Measurements from ENCODE around the gene ANKRD13B. TPM values are rescaled to one million over a fixed set of nuclear protein-coding genes. Genes with fewer than 3 reads are reported as not detected.

ANKRD13B gene
- total RNA-seq, 1 donor from 2014 or later = 12.0 TPM

GRCh38 chr17:29614349-29615047, 21.6 kb downstream of the ANKRD13B start:
- intact Hi-C loops (cut with micrococcal nuclease) = loop anchor here (1.0 to 5.0 kb wide), 7 partner anchors 9 to 467 kb away; partner anchors contain the start of genes GIT1, NUFIP2 and TP53I13

DNA sequence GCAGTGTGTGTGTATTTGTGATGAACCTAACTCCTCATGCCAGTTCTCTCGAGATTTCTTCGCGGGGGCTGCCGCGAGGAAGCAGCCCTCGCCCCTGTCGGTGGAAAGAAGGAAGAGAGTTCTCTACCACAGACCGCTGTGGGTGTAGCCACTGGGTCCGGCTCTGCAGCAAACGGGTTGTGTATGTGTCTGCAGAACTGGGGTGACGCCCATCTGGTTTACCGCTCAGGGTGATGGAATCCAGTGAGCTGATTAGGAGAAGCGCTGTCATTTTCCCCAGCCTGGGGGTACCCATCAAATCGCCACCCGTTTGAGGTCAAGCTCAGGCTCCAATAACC, 22.1 kb downstream of the ANKRD13B start:
- intact Hi-C loops (cut with micrococcal nuclease) = loop anchor here (1.0 to 5.0 kb wide), 7 partner anchors 8 to 468 kb away; partner anchors contain the start of genes GIT1, NUFIP2 and TP53I13

DNA sequence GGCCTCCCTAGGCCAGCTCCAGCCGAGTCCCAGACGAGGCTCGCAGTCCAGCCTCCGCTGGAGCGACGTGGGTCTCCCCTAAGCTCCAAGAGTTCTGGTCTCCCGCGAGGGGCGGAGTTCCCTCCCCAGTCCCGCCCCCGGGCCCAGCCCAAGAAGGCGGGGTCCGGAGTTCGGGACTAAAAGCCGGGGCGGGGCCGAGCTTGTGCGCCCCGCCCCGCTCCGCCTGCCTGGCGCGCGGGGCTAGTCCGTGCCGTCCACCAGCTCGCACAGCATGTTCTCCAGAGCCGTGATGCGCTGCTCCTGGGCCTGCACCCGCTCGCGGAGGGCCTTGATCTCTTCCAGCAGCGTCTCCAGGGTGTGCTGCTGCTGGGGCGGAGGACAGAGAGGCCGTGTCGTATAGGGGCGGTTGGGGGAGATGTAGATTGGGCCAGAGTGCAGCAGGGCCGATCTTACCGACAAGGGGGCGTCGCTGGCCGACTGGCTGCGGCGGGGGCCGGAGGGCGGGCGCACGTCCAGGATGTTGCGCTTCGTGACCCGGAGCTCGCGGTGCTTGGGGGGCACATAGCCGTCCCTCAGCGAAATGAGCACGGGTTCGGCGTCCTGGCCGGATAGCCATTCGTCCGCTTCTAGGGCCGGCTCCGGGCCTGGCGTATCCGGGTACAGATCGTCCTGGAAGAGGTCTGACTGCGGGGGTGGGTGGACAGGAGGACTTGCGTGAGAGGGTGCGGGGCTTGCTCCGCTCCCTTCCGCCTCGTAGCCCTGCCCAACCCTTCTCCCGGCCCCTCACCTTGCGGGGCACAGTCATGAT, 22.8 kb downstream of the ANKRD13B start:
- intact Hi-C loops (cut with micrococcal nuclease) = loop anchor here (1.0 to 5.0 kb wide), 8 partner anchors 8 to 468 kb away; partner anchors contain the start of genes GIT1, NUFIP2, TAOK1 and TP53I13

DNA sequence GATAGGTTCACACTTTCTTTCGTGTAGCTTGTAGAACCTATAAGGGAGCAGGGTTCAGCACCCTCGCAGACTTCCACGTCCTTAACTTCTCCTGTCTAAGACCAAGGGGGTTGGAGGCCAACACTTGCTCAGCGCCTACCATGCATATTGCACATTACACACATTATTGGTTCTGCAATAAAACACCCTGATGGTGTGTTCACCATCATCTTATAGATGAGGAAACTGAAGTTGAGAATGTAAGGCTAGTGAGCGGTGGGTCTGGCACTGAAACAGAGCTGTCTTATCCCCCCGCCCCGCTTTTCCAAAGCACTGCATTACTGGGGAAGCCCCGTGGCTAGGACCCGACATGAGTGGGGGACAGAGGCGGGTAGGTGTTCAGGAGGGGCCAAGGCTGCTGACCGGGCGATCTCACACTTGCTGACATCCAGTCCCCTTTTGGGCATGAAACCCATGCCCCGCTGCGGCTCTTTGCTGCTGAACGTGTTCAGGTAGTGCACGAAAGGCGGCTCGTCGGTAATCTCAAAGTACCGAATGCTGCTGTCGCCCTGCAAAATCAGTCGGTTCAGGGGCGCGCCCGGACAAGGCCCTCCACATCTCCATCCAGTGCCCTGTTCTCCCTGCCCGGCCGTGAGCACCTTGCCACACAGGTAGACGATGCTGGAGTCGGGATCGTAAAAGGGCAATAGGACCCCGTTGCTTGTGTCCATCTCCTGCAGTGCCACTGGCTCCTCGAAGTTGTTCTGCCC, 23.5 kb downstream of the ANKRD13B start:
- intact Hi-C loops (cut with micrococcal nuclease) = loop anchor here (1.0 to 5.0 kb wide), 5 partner anchors 145 to 469 kb away; partner anchors contain the start of gene TAOK1

GRCh38 chr17:29617125-29617480, 24.2 kb downstream of the ANKRD13B start:
- intact Hi-C loops (cut with micrococcal nuclease) = loop anchor here (1.0 to 5.0 kb wide), 5 partner anchors 144 to 470 kb away; partner anchors contain the start of gene TAOK1

- intact Hi-C loops (cut with micrococcal nuclease) = loop anchor here (1.0 to 5.0 kb wide), 5 partner anchors 144 to 470 kb away; partner anchors contain the start of gene TAOK1
These were observed 24.7 kb downstream of the ANKRD13B start for GRCh38 chr17:29617481-29618271.

GRCh38 chr17:29618272-29619065, 25.5 kb downstream of the ANKRD13B start:
- intact Hi-C loops (cut with micrococcal nuclease) = loop anchor here (5.0 kb wide), 1 partner anchor 471 kb away; no protein-coding TSS in a partner anchor

DNA sequence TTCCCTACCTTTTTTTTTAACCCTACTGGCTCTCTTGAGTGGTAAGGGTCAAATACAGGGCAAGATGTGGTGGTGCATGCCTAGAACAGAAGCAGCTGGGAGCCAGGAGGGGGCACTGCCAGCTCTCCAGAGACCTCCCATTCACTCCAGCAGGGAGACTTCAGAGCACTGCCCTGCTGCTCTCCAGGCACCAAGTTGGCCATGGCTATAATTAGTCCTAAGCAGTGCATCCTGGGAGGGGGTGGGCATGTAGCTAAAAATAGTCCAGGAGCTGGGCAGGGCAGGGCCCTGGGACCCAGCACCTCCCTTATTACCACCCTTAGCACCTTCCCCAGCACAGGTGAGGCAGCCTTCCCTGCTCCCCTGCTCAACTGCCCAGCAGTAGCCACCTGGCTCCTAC, 26.3 kb downstream of the ANKRD13B start:
- intact Hi-C loops (cut with micrococcal nuclease) = loop anchor here (5.0 kb wide), 1 partner anchor 472 kb away; no protein-coding TSS in a partner anchor

GRCh38 chr17:29620271-29620670, 27.3 kb downstream of the ANKRD13B start:
- intact Hi-C loops (cut with micrococcal nuclease) = no loop called here

DNA sequence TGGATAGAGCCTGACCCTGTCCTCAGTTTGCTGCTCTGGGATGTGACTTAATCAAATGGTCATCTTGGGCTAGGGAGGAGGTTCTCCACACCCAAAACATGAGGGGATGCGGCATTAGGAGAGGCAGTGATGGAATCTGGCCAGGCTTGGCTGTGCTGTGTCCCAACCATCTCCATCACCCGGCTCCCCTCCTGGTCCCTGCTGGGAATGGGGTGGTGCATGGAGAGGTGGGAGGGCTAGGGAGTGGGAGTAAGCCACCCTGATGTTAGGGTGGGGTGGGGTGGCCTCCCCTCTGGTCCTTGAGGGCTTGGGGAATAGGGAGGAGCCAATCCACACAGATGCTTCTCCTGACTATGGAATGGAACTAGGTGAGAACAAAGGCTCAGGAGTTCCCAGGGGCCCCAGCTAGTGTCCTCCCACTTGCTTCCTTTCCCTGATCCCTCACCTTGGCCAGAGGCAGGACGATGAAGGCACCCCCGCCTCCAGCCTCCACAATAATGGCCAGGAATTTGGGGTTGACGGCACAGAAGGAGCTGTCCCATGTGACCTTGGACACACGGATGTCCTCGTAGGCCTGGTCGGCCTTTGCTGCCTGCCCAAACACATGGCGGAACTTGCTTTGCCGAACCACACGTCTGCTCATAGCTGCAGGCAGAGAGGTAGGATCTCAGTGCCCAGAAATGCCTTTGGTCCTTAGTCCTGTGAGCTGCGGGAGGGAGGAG, 28.0 kb downstream of the ANKRD13B start:
- intact Hi-C loops (cut with micrococcal nuclease) = no loop called here

DNA sequence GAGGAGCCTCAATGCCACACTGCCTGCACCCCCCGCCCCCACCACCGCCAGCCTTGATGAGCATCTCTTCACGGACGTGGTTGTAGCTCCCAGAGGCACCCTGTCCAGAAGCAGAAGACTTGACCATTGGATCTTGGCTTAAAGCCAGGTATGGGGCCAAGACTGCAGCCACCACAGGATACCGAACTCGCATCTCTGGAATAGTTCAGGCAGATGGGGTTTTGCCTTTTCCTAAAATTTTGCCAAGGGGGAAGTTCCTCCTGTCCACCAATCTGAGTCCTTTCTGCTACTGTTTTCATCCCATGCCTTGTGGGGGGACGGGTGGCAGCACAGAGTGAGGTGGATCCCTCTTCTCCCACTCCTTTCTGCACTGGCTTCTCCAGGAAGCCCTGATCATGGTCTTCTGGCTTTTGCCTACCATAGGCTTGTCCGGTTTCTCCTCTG, 28.8 kb downstream of the ANKRD13B start:
- intact Hi-C loops (cut with micrococcal nuclease) = loop anchor here (1.0 to 2.0 kb wide), 4 partner anchors 18 to 158 kb away; no protein-coding TSS in a partner anchor

- intact Hi-C loops (cut with micrococcal nuclease) = loop anchor here (1.0 to 2.0 kb wide), 5 partner anchors 7 to 157 kb away; no protein-coding TSS in a partner anchor
These were observed 29.7 kb downstream of the ANKRD13B start, which contains the start of gene CORO6 for GRCh38 chr17:29622337-29623282. CORO6 (minus strand) TSS chr17:29622912; CDS start chr17:29621421, 1,491 bp downstream.

DNA sequence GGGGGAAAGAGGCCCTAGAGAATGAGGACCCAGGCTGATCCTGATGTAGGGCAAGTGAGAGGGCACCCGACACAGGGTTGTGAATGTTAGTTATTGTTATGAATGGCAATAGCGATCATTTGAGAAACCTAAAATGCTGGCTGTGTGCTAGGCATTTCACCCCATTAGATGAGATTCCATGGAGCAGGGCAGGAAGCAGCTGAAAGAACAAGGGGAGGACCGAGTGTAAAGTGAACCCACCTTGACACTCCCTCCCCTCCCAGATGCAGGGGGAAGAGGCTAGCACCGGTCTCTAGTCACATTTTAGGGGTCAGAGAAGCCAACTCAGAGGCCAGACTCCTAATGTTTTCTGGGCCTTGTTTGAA, 30.3 kb downstream of the ANKRD13B start:
- intact Hi-C loops (cut with micrococcal nuclease) = loop anchor here (1.0 to 2.0 kb wide), 2 partner anchors 8 to 84 kb away; no protein-coding TSS in a partner anchor

DNA sequence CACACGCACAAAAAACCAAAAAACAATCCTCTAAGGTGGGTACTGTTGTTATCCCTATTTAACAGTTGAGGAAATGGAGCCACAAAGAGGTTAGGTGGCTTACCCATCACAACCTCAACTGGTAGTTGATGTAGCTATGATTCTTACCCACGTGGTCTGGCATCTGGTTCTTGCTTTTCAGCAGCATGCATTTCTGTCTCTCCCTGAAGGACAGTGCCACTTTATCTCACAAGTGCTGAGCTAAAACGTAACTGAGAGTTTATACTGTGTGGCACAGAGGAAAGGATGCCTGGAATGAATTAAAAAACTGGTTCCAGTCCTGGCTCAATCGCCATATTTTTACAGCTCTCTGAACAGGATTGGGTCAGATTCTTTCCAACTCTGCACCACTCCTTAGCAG, 31.7 kb downstream of the ANKRD13B start:
- intact Hi-C loops (cut with micrococcal nuclease) = no loop called here

- intact Hi-C loops (cut with micrococcal nuclease) = no loop called here
These were observed 32.3 kb downstream of the ANKRD13B start for GRCh38 chr17:29625037-29625750.

- intact Hi-C loops (cut with micrococcal nuclease) = no loop called here
These were observed 35.0 kb downstream of the ANKRD13B start for GRCh38 chr17:29627951-29628350.

- intact Hi-C loops (cut with micrococcal nuclease) = no loop called here
These were observed 35.7 kb downstream of the ANKRD13B start for GRCh38 chr17:29628644-29629043.

All from T-helper 1 cell treated with Interleukin-12 subunit alpha and Interleukin-12 subunit beta and Interleukin-4 antibody, amounts not matched to agents 30 ng/mL and 1 ng/mL, for 36 hours (primary cell).